Ramos (cell line): Measurements from ENCODE around the gene SLC8B1.

Source experiments
- in situ Hi-C: fragments of 300-500 bp; cut with MboI; formaldehyde crosslinking; loops from one replicate; pipeline ENCODE4 v1.14.3; 2022; ENCODE audit warnings: low sequenced_read_pairs; ENCODE audit not compliant: unreplicated experiment

SLC8B1 gene

GRCh38 chr12:113251404-113252070 is 83.4 kb downstream of the SLC8B1 start:
- in situ Hi-C loops = no loop called here

DNA sequence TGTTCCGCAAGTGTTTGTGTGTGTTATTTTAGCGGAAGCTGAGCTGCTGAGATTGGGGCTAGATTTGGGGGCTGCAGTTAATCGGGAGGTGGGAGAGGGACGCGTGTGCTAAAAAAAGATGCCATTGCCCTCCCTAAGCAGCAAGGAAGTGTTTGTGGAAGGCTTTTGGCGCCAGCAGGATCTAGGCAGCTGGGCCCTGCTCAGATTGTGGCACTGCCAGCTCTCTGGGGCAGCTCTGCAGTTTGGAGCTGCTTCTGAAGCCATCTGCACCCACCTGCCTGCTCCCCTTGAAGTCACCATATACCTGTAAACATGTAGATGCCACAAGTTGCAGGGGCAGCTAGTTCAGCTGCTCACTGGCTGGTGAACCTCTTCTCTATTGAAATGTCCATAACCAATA is 84.9 kb downstream of the SLC8B1 start:
- in situ Hi-C loops = no loop called here

DNA sequence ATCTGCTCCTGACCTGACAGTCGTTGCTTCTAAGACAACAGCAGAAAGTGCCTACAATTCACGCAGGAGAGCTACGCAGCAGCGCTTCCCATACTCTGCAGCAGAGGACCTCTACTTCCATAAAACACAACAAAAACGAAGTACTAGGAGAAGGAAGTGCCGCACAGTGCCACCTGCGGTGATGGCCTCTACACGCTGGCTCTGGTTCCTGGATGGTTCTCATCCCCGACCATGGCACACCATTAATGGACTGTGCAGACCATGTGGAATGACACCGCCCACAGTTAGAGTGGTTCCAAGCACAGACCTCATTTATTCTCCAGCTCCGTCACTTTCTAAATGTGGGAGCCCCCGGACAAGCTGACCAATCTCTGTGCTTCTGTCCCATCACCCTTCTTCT is 85.4 kb downstream of the SLC8B1 start:
- in situ Hi-C loops = no loop called here

GRCh38 chr12:113248842-113249435 is 86.0 kb downstream of the SLC8B1 start:
- in situ Hi-C loops = no loop called here
